Fibroblast of peridontal ligament (primary cell): ENCODE results near the gene SFXN3.
A peak's percentile ranks its signal among the peaks of the same experiment; 100 is the strongest.

Experiments used
- DNase-seq: peaks from one replicate; pipeline ENCODE4 v3.0.0-alpha.2; 2010; ENCODE audit errors: extremely low read depth

SFXN3 gene

GRCh38 chr10:101035916-101036702, 5.1 kb downstream of the SFXN3 start:
- no peak for DNase-seq

- no peak for DNase-seq
Measured at GRCh38 chr10:101036726-101037125, 5.7 kb downstream of the SFXN3 start.

GRCh38 chr10:101038484-101038883, 7.5 kb downstream of the SFXN3 start:
- DNase-seq: no peak

- no peak for DNase-seq
Measured at GRCh38 chr10:101040061-101040460, 9.0 kb downstream of the SFXN3 start.

- DNase-seq: no peak
Measured at GRCh38 chr10:101040851-101041250, 9.8 kb downstream of the SFXN3 start.

GRCh38 chr10:101041252-101041761, 10.3 kb downstream of the SFXN3 start:
- DNase-seq: peak; percentile 90

GRCh38 chr10:101042118-101042517, 11.1 kb downstream of the SFXN3 start:
- no peak for DNase-seq

GRCh38 chr10:101042667-101043362, 11.8 kb downstream of the SFXN3 start:
- DNase-seq: peak; percentile 98

- DNase-seq: no peak
Measured at GRCh38 chr10:101043363-101043707, 12.3 kb downstream of the SFXN3 start.

GRCh38 chr10:101044117-101044516, 13.1 kb downstream of the SFXN3 start:
- DNase-seq: no peak

- no peak for DNase-seq
Measured at GRCh38 chr10:101046332-101047238, 15.6 kb downstream of the SFXN3 start.

- no peak for DNase-seq
Measured at GRCh38 chr10:101047268-101047667, 16.2 kb downstream of the SFXN3 start.

GRCh38 chr10:101047961-101048892, 17.2 kb downstream of the SFXN3 start:
- DNase-seq: no peak

- peak; percentile 49 for DNase-seq
Measured at GRCh38 chr10:101050208-101051069, 19.4 kb downstream of the SFXN3 start.

- peak; percentile 84 for DNase-seq
Measured at GRCh38 chr10:101052285-101052684, 21.3 kb downstream of the SFXN3 start.

- peak; percentile 87 for DNase-seq
Measured at GRCh38 chr10:101053516-101053915, 22.5 kb downstream of the SFXN3 start.

GRCh38 chr10:101054351-101054750, 23.3 kb downstream of the SFXN3 start:
- DNase-seq: no peak

- no peak for DNase-seq
Measured at GRCh38 chr10:101054876-101055275, 23.8 kb downstream of the SFXN3 start.

- DNase-seq: no peak
Measured at GRCh38 chr10:101055411-101055810, 24.4 kb downstream of the SFXN3 start.
